GM18858 (cell line): Measurements from ENCODE around the gene PLA2G2F.

Experiments used
- ATAC-seq: cut with Tn5 transposase; IDR thresholded peaks from one replicate; pipeline ENCODE4 v1.9.1; 2021; ENCODE audit not compliant: unreplicated experiment

Gene PLA2G2F

DNA sequence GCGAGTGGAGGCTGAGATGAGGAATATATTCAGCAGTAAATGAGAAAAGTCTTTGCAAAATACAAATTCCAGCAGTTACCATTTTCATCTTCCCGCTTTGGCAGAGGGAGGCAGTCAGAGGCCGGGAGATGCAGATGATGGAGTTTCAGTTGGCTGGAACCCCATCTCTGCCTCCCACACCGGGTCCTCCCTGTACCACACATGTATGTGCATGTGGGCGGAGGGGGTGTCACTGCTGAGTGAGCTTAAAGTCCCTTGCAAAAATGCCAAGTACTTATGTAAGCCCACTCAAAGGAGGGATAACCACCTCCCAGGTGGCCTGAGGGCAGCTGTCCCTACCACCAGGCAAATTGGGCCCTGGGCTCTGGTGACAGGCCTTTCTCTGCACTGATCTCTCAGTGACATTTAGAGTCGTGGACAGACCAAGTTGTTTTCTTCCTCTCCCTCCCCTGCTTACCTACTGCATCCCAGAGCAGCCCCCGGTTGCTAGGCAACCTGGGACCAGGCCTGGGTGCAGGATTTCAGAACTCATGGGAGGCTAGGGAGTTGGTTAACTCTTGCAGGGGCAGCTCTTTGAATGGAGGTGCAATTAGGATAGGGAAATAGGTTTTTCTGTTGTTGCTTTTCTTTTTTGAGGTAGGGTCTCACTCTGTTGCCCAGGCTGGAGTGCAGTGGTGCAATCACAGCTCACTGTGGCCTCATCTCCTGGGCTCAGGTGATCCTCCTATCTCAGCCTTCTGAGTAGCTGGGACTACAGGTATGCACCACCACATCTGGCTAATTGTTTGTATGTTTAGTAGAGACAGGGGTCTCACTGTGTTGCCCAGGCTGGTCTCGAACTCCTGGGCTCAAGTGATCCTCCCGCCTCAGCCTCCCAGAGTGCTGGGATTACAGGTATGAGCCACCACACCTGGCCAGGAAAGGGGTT, 29.7 kb downstream of the PLA2G2F start:
- no peak for ATAC-seq

DNA sequence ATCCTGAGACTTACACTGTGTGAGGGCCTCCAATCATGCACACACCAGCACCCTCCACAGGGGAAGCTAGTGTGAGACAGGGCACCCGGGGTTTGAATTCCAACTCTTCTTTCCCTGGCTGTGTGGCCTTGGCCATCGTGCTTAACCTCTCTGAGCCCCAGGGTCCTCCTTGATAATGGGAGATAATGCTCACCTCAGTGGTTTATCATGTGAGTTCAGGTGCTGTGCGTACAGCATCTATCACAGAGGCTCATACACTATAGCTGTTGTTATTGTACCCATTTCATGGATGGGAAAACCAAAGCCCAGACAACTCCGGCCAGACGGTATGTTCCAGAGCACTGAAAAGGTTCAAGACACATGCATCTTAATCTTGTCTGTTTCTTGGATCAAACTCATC, 30.8 kb downstream of the PLA2G2F start:
- no peak for ATAC-seq

DNA sequence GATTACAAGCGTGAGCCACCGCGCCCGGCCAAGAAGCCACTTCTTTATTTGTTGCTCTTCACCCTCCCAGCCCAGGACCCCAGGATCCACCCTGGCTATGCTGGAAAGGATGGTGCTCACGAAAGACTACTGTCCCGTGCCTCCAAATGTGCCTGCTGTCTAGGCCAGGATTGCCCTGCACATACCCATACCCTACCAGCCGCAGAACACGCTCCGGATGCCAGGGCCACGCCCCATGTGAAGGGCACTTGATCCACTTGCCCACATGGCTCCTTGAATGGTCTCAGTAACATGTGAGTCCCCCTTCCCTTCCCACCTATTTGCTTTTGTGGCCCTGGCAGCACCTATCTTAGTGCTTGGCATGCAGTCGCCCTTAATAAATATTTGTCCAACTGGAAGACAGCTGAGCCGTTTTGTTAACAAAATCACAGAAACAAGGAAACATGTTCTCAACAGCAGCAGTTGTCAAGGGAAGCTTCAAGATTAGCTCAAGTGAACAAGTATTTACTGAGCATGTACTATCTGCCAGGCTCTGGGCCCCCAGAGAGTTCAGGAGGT, 33.0 kb downstream of the PLA2G2F start:
- ATAC-seq = no peak

DNA sequence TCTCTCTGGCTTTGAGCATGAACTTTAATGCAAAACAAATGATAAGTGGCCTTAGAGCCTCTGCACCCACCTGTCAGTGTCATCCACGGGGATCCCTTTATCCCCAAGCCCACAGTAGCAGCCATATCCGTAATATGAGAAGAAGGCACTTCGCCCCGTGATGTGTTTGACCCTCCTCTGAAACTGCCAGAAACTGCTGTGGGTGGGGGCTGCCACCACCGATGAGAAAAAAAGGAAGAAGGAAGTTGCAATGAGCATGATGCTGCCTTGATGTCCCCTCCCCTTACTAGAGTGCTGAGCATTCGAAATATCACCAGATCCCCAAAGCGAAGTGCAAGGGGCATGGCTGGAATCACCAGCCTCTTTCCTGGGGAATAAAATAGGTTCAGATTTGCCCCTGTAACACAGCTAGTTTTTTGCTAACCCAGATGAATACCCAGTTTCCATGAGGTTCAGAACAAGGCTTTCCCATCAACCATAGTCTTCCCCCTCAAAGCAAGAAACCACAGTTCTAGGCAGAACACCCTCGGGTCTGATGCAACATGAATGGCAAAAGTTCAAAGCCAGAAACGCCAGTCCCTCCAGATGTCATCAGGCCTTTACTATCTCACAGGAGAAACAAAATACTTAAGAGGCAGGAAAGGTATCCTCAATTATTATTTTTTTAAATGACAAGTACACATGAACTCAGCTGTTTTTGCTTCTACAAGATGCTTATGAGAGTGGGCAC, 36.0 kb downstream of the PLA2G2F start:
- no peak for ATAC-seq

DNA sequence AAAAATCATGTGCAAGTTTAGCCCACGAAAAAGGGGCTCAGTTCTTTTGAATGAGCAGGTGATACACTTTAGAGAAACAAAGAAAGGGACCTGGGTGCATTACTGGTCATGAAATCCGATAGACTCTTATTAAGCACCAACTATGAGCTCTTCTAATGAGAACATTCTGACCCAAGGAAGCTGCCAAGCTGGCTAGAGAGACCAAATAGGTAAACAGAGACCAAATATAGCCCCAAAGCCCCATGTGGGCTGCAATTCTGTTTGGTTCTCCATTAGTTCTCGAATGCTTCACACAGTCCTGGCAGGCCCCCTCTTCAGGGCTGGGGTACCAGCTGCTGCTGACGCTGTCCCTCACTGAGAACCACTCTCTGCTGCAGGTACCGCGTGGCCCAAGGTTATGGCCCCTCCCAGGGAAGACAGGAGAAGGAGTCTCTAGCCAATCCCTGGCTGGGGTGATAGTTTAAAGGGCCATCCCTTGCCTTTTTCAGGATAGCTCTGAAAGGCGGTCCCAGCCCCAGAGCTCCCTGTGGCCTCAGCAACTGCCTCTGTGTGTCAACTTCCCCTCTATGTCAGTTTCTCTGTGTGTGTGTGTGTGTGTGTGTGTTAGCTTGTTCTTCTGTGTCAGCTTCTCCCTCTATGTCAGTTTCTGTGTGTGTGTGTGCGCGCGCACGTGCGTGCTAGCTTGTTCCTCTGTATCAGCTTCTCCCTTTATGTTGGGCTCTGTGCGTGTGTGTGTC, 39.7 kb downstream of the PLA2G2F start:
- ATAC-seq = no peak

DNA sequence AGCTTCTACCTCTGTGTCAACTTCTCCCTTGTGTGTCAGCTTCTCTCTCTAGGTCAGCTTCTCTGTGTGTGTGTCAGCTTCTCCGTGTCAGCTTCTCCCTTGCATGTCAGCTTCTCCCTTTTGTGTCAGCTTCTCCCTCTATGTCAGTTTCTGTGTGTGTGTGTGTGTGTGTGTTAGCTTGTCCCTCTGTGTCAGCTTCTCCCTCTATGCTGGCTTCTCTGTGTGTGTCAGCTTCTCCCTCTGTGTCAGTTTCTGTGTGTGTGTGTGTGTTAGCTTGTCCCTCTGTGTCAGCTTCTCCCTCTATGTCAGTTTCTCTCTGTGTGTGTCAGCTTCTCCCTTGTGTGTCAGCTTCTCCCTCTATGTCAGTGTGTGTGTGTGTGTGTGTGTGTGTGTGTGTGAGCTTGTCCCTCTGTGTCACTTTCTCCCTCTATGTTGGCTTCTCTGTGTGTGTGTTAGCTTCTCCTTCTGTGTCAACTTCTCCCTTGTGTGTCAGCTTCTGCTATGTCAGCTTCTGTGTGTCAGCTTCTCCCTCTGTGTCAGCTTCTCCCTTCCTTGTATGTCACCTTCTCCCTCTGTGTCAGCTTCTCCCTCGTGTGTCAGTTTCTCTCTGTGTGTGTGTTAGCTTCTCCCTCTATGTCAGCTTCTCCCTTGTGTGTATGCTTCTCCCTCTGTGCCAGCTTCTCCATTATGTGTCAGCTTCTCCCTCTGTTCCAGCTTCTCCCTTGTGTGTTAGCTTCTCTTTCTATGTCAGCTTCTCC, 40.4 kb downstream of the PLA2G2F start:
- ATAC-seq = no peak

DNA sequence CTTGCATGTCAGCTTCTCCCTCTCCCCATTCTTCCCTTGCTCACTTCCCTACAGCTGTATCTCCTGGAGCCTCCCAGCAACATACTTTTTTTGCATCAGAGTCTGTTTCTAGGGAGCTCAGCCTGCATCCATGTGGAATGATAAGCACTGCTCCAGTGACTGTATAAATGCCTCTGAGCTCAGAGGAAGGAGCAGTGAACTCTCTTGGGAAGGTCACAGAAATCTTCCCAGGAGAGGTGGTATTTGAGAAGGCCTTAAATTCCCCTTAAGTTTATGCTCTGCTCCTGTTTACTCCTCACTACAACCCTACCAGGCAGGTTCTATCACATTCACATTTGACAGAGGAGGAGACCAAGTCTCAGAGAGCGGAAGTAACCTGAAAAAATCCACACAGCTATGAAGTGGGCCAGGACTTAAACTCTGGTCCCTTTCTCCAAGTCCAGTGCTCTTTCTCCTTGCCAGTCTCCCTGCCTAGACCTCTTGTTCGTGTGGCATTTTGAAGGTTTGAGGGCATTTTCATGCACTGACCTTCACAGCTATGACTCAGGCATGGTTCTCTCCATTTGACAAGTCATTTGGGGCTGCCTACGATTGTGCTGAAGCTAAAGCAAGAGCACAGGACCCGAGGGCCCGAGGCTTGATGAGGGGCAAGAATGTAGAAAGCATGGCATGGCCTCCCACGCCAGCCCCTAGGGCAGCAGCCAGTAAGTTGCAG, 41.2 kb downstream of the PLA2G2F start:
- ATAC-seq = no peak

DNA sequence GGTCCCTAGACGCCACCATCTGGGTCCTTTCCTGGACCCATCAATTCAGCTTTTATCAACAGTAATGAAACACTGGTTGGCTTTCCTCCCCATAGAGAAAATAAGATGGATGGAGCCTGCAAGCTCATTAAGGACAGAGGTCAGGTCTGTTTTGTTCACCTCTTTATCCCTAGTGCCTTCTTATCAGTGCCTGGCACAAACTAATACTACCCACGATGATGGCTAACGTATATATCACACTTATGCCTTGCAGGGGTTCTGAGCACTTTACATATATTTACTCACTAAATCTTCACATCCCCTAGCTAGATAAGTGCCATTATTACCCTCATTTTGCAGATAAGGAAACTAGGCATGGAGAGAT, 41.7 kb downstream of the PLA2G2F start:
- ATAC-seq = no peak

DNA sequence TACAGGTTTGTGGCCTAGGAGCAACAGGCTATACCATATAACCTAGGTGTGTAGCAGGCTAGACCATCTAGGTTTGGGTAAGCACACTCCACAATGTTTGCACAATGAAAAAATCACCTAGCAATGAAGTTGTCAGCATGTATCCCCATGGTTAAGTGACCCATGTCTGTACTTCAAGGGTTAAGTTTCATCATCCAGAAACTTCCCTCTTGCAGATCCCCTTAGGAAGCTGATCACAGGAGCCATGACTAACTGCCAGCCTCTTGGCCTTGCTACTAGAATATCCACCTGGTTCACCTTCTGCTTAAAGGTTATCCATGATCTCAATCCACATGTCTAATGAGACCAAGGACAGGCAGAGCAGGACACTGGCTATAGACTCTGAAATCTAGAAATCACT, 43.3 kb downstream of the PLA2G2F start:
- no peak for ATAC-seq

DNA sequence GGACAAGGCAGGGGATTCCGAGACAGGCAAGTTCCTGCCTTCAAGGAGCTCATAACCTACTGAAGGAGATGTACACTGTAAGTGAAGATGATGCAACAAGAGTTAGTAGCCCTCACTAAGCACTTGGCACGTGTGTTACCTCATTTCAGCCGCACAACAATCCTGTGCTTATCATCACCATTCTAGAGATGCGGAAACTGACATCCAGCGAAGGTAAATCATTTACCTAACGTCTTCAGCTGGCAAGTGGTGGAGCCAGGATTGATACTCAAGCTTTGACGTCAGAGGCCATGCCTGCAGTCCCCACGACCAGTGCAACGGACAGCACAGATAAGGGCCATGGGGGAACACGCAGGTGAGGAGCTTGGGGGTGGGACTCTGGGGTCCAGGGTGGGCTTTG, 43.9 kb downstream of the PLA2G2F start:
- ATAC-seq = no peak

DNA sequence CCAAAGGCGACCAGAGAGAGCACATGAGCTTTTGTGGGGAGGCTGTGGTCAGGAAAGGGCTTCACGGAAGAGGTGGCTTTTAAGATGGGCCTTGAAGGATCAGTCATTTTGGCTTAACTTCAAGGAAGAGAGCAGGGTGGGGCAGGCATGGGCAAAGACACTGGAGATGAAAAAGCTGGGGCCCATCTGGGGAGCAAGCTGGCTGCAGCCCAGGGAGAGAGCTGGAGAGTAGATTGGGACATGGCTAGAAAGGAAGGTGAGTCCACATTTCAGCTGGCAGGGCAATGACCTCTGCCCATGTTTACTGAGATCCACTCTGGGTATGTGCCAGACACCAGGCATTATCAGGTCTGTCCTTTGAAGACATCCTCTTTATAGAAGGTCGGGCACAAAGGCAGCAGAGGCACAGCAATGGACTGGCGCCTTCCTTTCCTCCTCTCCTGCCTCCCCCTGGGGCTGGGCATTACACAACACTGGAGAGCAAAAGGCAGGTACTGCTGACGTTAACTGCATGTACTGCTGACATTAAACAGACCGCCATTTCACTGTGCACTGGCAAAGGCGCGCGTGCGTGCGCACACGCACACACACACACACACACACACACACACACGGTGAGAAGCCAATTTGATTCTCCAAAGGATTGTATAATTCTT, 44.6 kb downstream of the PLA2G2F start:
- ATAC-seq = no peak

DNA sequence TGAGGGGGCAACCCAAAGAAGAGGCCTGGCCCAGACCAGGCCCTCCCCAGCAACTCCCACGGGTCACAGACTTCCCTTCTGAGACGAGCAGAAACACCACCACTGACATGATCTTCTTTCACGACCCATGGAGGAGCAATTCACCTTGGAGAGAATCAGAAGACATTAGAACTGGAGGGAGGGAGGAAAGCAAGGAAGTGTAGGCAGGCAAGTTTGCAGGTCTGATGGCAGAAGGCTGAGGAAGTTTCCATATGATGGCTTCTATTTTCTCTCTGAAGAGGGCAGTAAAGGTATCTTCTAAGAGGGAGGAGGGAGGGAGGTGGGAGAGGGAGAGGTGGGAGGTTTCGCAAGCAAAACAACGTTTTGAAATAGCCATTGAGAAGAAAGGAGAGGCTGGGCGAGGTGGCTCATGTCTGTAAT, 45.4 kb downstream of the PLA2G2F start:
- no peak for ATAC-seq

DNA sequence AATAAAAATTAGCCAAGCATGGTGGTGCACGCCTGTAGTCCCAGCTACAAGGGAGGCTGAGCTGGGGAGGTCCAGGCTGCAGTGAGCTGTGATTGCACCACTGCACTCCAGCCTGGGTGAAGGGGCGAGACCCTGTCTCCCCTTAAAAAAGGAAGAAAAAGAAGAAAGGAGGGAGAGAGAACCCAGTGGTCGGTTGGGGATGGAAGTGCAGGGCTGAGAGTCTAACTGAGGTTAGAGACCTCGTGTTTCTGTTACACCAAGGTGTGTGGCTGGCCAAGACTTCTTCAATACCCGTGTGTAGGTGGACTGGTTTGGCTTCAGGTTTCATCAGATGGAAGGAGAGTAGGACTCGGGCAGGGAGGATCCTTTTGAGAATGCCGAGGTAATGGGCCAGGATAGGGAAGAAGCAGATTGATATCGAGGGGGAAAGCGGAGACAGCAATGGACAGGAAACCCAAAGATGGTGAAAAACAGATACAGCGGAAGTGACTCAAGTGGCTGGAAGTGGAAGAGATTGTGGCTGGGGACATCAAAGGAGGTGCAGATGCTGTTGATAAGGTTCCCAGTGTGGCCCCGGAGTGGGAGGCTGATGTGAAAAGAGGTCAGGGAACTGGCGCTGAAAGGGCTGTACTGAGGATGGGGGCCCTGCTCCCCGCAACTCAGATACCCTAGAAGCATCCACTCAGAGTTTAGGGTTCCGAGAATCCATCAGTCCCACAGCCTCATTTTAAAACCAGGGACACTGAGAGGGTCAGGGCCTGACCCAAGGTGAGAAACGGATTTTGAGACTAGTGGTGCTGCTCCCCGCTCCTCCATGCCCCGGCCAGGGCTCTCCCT, 46.1 kb downstream of the PLA2G2F start:
- ATAC-seq = no peak

DNA sequence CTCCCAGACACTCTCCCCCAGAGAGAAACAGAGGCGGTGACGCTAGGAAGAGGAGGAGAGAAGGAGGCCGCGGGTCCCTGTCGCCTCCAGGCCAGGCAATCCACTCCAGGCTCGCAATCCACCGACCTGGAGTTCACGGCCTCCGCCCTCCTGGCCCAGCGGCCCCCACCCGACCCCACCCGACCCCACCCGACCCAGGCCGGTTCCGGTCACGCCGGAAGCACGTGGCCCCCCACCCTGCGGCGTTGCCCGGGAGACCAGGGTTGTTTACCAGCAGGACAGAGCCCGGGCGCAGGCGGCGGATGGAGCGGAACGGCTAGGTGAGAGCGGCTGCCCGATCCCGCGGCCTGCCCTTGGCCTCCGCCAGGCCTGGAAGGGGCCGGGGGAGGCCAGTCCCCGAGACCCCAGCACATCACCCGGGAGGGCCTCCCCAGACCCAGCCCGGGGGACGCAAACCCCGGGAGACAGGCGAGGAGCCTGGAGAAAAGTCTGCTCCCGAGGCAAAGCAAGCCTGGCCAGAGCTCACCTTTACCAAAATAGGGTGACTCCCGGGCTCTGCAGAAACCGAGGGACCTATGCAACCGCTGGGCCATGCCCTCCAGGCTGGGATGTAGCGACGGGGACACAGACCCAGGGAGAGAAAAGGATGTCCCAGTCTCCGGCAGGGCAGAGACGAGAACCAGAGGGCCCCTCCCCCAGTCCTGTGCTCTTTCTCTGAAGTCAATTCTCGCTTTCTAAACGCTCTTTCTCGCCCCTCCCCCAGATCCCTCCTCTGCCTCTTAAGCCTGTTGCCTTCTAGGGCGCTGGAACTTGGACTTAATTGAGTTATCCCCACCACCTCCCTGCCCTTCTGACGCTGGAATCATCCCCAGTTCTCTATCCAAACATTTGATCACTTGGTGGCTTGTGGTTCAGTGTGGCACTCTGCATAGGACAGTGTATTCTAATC, 47.0 kb downstream of the PLA2G2F start, which contains the start of the genes PLA2G2C and UBXN10:
Gene PLA2G2C, minus strand, starts transcription at position 685 of the 949 bp plus-strand sequence. CDS start 9,155 bp downstream, outside the sequence.
Gene UBXN10, plus strand, starts transcription at position 263 of the 949 bp plus-strand sequence. CDS start 4,466 bp downstream, outside the sequence.
- ATAC-seq = no peak

DNA sequence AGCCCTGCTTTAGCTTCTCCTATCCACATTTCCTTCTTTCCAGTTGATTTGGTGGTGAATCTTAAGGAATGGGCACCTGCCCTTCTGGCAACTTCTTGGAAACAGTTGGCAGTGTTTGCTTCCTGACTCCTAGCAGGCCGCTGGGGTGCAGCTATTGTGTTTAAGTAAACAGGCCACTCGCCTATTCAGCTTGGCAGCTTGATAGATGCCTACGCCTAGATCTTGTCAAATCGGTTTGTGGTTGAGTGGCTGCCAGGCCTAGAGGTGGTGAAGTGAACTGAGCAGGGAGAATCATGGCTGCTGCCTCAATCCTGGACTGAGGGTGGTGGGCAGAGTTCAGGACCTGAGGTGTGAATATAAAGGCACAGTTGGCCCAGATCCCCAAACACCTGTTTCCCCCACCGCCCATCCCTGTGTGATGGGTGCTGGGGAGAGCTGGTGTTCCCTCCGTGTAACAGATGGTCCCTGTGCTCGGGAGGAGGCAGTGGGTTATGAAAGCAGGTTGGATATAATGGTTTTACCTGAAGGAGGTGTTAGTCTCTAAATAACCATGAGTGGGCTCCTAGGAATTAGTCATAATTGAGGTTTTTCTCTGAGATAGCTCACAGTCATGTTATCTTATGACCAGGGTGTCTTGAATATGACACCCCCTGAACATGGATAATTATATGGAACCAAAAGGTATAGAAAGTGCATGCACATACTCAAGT, 48.1 kb downstream of the PLA2G2F start:
- ATAC-seq = no peak

DNA sequence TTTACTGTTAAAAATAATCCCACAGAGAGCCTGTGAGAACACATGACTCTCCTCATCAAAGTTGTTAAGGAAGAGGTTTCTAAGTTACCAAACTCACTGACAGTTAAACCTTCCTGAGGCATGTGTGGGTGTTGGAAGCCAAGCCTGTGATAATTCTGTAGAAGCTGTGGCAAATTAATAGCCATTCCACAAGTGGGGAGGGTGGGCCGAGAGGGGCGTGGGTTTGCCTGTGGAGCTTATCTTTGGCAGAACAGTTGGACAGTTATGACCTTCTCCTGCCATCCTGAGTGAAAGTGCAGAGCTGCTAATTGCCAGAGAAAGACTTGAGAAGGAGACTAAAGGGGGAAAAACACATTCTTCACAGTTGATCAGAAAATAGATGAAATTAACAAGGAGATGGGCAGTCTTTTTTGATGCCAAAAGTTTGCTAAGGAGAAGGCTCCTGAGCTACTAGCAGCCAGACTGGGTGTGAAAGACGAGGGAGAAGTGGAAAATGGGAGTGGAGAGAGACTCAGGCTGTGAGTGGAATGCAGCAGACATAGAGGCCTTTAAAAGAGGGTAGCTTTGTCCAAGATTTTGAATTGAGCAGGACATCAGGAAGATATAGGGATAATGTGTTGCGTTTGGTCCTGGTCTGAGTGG, 48.8 kb downstream of the PLA2G2F start:
- no peak for ATAC-seq
